PC-3 (cell line): Measurements from ENCODE around the gene EME2. TPM values are rescaled to one million over a fixed set of nuclear protein-coding genes. Genes with fewer than 3 reads are reported as not detected.

Experiments used
- ATAC-seq: fragments of 200-7000 bp; cut with Tn5 transposase; 2 replicates; pipeline ENCODE4 v1.9.1; 2020; ENCODE audit warnings: mild to moderate bottlenecking, moderate library complexity
- BruUV-seq: library from RNA; stranded (reverse); fragments of 400-500 nt; replicated peaks from 2 replicates; lab custom pipeline; 2021; lab: Mats Ljungman, UMichigan
- CTCF ChIA-PET: fragments of 300-600 bp; sonication (Branson Sonifier 250); formaldehyde crosslinking; loops from one replicate; lab custom pipeline; 2022; ENCODE audit warnings: antibody characterized with exemption; lab: Charles Lee
- POLR2A ChIA-PET: fragments of 300-600 bp; sonication (Branson Sonifier 250); formaldehyde crosslinking; loops from one replicate; lab custom pipeline; 2022; ENCODE audit warnings: antibody characterized with exemption; ENCODE audit not compliant: unreplicated experiment; lab: Charles Lee
- DNase-seq: peaks from one replicate; pipeline ENCODE4 v3.0.0-alpha.2; 2015
- H2AFZ ChIP-seq: fragments of 300-600 bp; sonication (generic); 2 replicates; pipeline ENCODE4 v1.6.0; 2016; ENCODE audit warnings: antibody characterized with exemption, low read length
- H3F3A ChIP-seq: fragments of 300-600 bp; sonication (generic); one replicate; pipeline ENCODE4 v1.6.0; 2017; ENCODE audit warnings: antibody characterized with exemption, low read length, control low read depth, mild to moderate bottlenecking; ENCODE audit not compliant: unreplicated experiment
- H3K27ac ChIP-seq: fragments of 300-600 bp; sonication (generic); 2 replicates; pipeline ENCODE4 v1.5.1; 2016; ENCODE audit warnings: mild to moderate bottlenecking, low read length
- H3K27me3 ChIP-seq: fragments of 300-600 bp; sonication (generic); 2 replicates; pipeline ENCODE4 v1.6.1; 2016; ENCODE audit warnings: low read length, mixed read lengths
- H3K36me3 ChIP-seq: fragments of 300-600 bp; sonication (generic); 2 replicates; pipeline ENCODE4 v1.6.1; 2016; ENCODE audit warnings: low read depth, mixed run types, low read length, mixed read lengths
- H3K4me1 ChIP-seq: fragments of 300-600 bp; sonication (generic); 2 replicates; pipeline ENCODE4 v1.5.1; 2016; ENCODE audit warnings: low read length; ENCODE audit not compliant: insufficient read depth
- H3K4me2 ChIP-seq: fragments of 300-600 bp; sonication (generic); 2 replicates; pipeline ENCODE4 v1.6.0; 2016; ENCODE audit warnings: low read length
- H3K4me3 ChIP-seq: fragments of 300-600 bp; sonication (generic); 2 replicates; pipeline ENCODE4 v1.5.1; 2016; ENCODE audit warnings: mild to moderate bottlenecking, low read length, mixed read lengths
- H3K79me2 ChIP-seq: fragments of 300-600 bp; sonication (generic); 2 replicates; pipeline ENCODE4 v1.6.1; 2017; ENCODE audit warnings: low read length, mixed read lengths
- H3K9ac ChIP-seq: fragments of 300-600 bp; sonication (generic); 2 replicates; pipeline ENCODE4 v1.6.0; 2016; ENCODE audit warnings: mild to moderate bottlenecking, low read length
- H3K9me2 ChIP-seq: fragments of 300-600 bp; sonication (generic); replicated peaks from 2 replicates; pipeline ENCODE4 v1.6.1; 2016; ENCODE audit warnings: mixed run types, low read length, mixed read lengths
- H3K9me3 ChIP-seq: fragments of 300-600 bp; sonication (generic); 2 replicates; pipeline ENCODE4 v1.6.1; 2016; ENCODE audit warnings: low read length, mixed read lengths
- H4K20me1 ChIP-seq: fragments of 300-600 bp; sonication (generic); 2 replicates; pipeline ENCODE4 v1.6.1; 2016; ENCODE audit warnings: low read length, mixed read lengths
- EZH2 ChIP-seq: fragments of 300-600 bp; sonication (generic); IDR thresholded peaks from one replicate; pipeline ENCODE4 v1.6.1; 2017; ENCODE audit warnings: antibody characterized with exemption, mild to moderate bottlenecking, low read length; ENCODE audit not compliant: unreplicated experiment
- EZH2phosphoT487 ChIP-seq: fragments of 300-600 bp; sonication (generic); IDR thresholded peaks from 2 replicates; pipeline ENCODE4 v1.6.1; 2018; ENCODE audit warnings: mild to moderate bottlenecking, antibody characterized with exemption, low read length, borderline replicate concordance
- intact Hi-C: fragments of 100-400 bp; cut with micrococcal nuclease; formaldehyde crosslinking; loops from 2 replicates; pipeline ENCODE4 v1.9.0; 2023
- total RNA-seq: library from RNA; depleted of rRNA; stranded (reverse); fragments of >200 nt; gene quantifications from 2 replicates; pipeline ENCODE4 v1.2.3, GENCODE V29; 2014
- TF ChIP-seq, protein P1 (sequence below): fragments of 300-600 bp; sonication (generic); conservative IDR thresholded peaks from 2 replicates; pipeline ENCODE4 v1.5.1; 2017; ENCODE audit warnings: antibody characterized with exemption, low read depth, mild to moderate bottlenecking, low read length

The EME2 gene
- total RNA-seq, 1 experiment from 2014 or later, result 12.5 TPM

GRCh38 chr16:1760911-1761310 lies 11.7 kb upstream of the EME2 start:
- DNase-seq (no peak), ATAC-seq (no peak)
- Histone ChIP-seq H3K4me1 (no peaks in the 10 kb centered on the region), H3K4me2 (no peak overlapping the region), H3K27me3 (no peaks in the 10 kb centered on the region), H3K36me3 (no peaks in the 10 kb centered on the region), H3K4me3 (no peak overlapping the region), H3F3A (no peaks in the 10 kb centered on the region), H3K27ac (no peak overlapping the region), H2AFZ (no peak overlapping the region), H3K9me3 (no peaks in the 10 kb centered on the region), H3K79me2 (no peaks in the 10 kb centered on the region), H3K9me2 (no peaks in the 10 kb centered on the region), H4K20me1 (no peaks in the 10 kb centered on the region), H3K9ac (no peak overlapping the region)
- TF ChIP-seq EZH2 (no peak), EZH2phosphoT487 (no peak)
- TF ChIP-seq, protein P1, sequence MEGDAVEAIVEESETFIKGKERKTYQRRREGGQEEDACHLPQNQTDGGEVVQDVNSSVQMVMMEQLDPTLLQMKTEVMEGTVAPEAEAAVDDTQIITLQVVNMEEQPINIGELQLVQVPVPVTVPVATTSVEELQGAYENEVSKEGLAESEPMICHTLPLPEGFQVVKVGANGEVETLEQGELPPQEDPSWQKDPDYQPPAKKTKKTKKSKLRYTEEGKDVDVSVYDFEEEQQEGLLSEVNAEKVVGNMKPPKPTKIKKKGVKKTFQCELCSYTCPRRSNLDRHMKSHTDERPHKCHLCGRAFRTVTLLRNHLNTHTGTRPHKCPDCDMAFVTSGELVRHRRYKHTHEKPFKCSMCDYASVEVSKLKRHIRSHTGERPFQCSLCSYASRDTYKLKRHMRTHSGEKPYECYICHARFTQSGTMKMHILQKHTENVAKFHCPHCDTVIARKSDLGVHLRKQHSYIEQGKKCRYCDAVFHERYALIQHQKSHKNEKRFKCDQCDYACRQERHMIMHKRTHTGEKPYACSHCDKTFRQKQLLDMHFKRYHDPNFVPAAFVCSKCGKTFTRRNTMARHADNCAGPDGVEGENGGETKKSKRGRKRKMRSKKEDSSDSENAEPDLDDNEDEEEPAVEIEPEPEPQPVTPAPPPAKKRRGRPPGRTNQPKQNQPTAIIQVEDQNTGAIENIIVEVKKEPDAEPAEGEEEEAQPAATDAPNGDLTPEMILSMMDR, result no peak
- intact Hi-C loops, result no loop called here
- CTCF ChIA-PET, result no interaction called here
- POLR2A ChIA-PET, result no interaction called here
- BruUV-seq, result no TSS peak

- H2AFZ ChIP-seq, result no peak overlapping the region
- no peaks in the 10 kb centered on the region for H3K79me2 ChIP-seq
- H3F3A ChIP-seq, result no peaks in the 10 kb centered on the region
- H3K9me2 ChIP-seq, result no peaks in the 10 kb centered on the region
- TF ChIP-seq EZH2phosphoT487 (no peak), EZH2 (no peak)
- TF ChIP-seq, protein P1, result no peak
- H4K20me1 ChIP-seq, result no peaks in the 10 kb centered on the region
- H3K27ac ChIP-seq, result no peak overlapping the region
- no peaks in the 10 kb centered on the region for H3K4me1 ChIP-seq
- no peaks in the 10 kb centered on the region for H3K9me3 ChIP-seq
- no peak overlapping the region for H3K4me3 ChIP-seq
- H3K4me2 ChIP-seq, result no peak overlapping the region
- no TSS peak for BruUV-seq
- H3K9ac ChIP-seq, result no peak overlapping the region
- CTCF ChIA-PET, result no interaction called here
- POLR2A ChIA-PET, result no interaction called here
- DNase-seq (no peak), ATAC-seq (no peak)
- intact Hi-C loops, result no loop called here
- H3K27me3 ChIP-seq, result no peaks in the 10 kb centered on the region
- H3K36me3 ChIP-seq, result no peaks in the 10 kb centered on the region
These were observed 10.9 kb upstream of the EME2 start for GRCh38 chr16:1761751-1762150.

DNA sequence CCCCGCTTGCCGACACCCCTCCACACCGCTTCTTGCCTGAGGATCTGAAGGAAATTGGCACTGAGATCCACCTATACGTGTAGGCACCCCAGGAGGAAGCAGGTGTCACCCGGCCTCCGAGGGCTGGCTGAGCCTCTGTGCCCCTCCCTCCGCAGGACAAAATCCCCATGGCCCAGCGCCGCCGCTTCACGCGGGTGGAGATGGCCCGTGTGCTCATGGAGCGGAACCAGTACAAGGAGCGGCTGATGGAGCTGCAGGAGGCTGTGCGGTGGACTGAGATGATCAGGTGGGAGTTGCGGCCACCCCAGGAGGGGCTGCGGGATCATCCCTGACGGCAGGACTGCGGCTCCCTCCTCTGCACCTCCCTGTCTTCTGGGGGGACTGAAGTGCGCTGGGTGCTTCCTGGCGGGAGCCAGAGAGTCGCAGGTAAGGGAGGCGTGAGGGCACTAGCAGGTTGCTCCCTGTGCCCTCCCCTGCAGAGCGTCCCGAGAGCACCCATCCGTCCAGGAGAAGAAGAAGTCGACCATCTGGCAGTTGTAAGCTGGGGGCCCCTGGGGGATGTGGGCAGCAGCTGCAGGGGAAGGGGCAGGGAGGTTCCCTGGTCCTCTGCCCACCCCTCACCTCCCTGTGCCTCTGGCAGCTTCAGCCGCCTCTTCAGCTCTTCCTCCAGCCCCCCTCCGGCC lies 10.3 kb upstream of the EME2 start:
- TF ChIP-seq, protein P1, result no peak
- TF ChIP-seq EZH2 (no peak), EZH2phosphoT487 (no peak)
- H3K79me2 ChIP-seq, result no peaks in the 10 kb centered on the region
- no peak overlapping the region for H2AFZ ChIP-seq
- no peaks in the 10 kb centered on the region for H3K27me3 ChIP-seq
- no peak overlapping the region for H3K27ac ChIP-seq
- ATAC-seq, result no peak
- no peaks in the 10 kb centered on the region for H3K36me3 ChIP-seq
- intact Hi-C loops, result no loop called here
- H3F3A ChIP-seq, result no peaks in the 10 kb centered on the region
- H4K20me1 ChIP-seq, result no peaks in the 10 kb centered on the region
- no peak overlapping the region for H3K4me3 ChIP-seq
- H3K9me3 ChIP-seq, result no peaks in the 10 kb centered on the region
- DNase-seq, result no peak
- no peaks in the 10 kb centered on the region for H3K9me2 ChIP-seq
- POLR2A ChIA-PET, result no interaction called here
- H3K4me1 ChIP-seq, result no peaks in the 10 kb centered on the region
- CTCF ChIA-PET, result no interaction called here
- BruUV-seq, result no TSS peak
- no peak overlapping the region for H3K4me2 ChIP-seq
- no peak overlapping the region for H3K9ac ChIP-seq
